ENCODE results near the gene MYLIP.

Gene MYLIP

DNA sequence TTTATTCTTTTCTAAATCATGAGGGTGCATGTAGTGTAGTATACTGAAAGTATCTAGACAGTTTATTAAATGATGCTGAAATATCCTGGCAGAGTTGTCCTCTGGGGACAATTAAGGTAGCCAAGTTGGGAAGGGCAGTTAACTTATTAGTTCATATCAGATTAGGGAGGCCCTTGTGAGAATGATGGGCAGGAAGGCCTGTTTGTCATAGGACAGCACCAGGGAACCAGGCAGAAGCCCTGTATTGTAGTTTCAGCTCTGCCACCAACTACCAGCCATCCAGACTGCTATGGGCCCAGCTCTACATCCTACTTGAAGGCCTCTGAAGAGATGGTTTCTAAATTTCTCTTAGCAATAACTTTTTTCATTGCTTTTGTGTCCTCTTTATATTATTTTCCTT lies 4.0 kb downstream of the MYLIP start:
- TF ChIP-seq, protein P1, sequence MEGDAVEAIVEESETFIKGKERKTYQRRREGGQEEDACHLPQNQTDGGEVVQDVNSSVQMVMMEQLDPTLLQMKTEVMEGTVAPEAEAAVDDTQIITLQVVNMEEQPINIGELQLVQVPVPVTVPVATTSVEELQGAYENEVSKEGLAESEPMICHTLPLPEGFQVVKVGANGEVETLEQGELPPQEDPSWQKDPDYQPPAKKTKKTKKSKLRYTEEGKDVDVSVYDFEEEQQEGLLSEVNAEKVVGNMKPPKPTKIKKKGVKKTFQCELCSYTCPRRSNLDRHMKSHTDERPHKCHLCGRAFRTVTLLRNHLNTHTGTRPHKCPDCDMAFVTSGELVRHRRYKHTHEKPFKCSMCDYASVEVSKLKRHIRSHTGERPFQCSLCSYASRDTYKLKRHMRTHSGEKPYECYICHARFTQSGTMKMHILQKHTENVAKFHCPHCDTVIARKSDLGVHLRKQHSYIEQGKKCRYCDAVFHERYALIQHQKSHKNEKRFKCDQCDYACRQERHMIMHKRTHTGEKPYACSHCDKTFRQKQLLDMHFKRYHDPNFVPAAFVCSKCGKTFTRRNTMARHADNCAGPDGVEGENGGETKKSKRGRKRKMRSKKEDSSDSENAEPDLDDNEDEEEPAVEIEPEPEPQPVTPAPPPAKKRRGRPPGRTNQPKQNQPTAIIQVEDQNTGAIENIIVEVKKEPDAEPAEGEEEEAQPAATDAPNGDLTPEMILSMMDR (IDR thresholded peaks at IDR 0.05; ENCODE audit: extremely low read depth, missing control alignments), result no peak
- DNase-seq (ENCODE audit: low spot score), result no peak

DNA sequence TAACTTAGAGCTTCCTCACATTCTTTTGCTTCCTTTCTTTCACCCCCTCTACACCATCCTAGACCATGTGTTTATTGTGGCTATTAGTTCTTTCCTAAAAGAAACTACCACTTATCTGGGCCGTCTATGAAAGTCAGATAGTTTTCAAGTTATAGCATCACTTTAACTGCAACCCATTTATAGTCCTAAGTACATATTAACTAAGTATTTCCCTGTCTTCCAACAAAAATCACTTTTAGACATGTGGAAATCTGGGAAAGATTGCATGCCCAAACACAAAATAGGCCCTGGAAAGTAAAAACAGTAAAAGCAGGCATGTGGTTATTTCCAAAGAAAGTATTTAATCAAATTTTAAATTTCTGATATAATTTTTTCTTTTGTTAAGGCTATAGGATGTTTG lies 5.5 kb downstream of the MYLIP start:
- TF ChIP-seq, protein P1 (IDR thresholded peaks at IDR 0.05; ENCODE audit: extremely low read depth, missing control alignments), result no peak
- no peak for DNase-seq (ENCODE audit: low spot score)

- DNase-seq (ENCODE audit: low spot score), result no peak
- TF ChIP-seq, protein P1 (IDR thresholded peaks at IDR 0.05; ENCODE audit: extremely low read depth, missing control alignments), result no peak
These were observed 6.2 kb downstream of the MYLIP start for GRCh38 chr6:16135066-16135465.

- TF ChIP-seq, protein P1 (IDR thresholded peaks at IDR 0.05; ENCODE audit: extremely low read depth, missing control alignments), result no peak
- no peak for DNase-seq (ENCODE audit: low spot score)
These were observed 7.2 kb downstream of the MYLIP start for GRCh38 chr6:16136091-16136490.

DNA sequence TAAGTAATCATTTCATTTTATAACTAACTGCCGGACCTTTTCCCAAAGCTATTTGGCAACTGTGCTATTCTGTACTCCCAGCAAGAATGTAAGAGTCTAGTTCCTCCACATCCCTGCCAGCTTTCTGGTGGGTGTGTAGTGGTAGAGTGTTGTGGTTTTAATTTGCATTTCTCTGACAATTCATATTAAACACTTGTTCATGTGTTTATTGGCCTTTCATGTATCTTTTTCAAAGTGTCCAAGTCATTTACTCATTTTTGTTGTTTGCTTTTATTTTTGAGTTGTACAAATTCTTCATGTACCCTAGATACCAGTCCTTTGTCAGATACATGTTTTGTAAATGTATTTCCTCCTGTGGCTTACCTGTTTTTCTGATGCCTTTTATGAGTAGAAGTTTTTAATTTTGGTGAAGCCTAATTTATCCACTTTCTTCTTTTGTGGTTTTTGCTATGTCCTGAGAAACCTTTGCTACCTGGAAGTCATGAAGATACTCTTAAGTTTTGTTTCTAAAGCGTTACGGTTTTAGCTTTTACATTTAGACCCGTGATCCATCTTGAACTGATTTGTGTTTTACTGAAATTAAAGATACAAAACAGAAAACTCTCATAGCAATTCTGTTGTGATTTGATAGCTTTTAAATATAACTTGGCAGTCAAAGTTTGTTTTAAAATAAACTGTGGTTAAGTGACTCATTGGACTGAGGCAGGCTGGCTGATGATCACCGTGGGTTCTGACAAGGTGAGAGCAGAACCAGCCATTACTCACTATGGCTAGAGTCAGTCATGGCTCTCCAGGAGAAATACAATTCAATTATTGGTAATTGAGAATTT lies 8.0 kb downstream of the MYLIP start:
- TF ChIP-seq, protein P1 (IDR thresholded peaks at IDR 0.05; ENCODE audit: extremely low read depth, missing control alignments), result no peak
- no peak for DNase-seq (ENCODE audit: low spot score)

GRCh38 chr6:16137451-16137801 lies 8.5 kb downstream of the MYLIP start:
- DNase-seq (ENCODE audit: low spot score), result no peak
- TF ChIP-seq, protein P1 (IDR thresholded peaks at IDR 0.05; ENCODE audit: extremely low read depth, missing control alignments), result no peak

- DNase-seq (ENCODE audit: low spot score), result no peak
- TF ChIP-seq, protein P1 (IDR thresholded peaks at IDR 0.05; ENCODE audit: extremely low read depth, missing control alignments), result no peak
These were observed 10.7 kb downstream of the MYLIP start for GRCh38 chr6:16139556-16139955.

Data from GM20000 (cell line).